Muscle layer of duodenum (tissue), 2 donors: ENCODE measurements around the gene P2RX6.

ENCODE experiments used
- H3K27ac ChIP-seq: one replicate; pipeline ENCODE4 v1.7.0; 2013; ENCODE audit warnings: mild to moderate bottlenecking, low read length
- H3K27me3 ChIP-seq: one replicate; pipeline ENCODE4 v1.7.0; 2013; ENCODE audit warnings: low read depth, mild to moderate bottlenecking, control low read depth, low read length
- H3K36me3 ChIP-seq, 2 donors: one replicate each; pipeline ENCODE4 v1.7.0; 2013; ENCODE audit warnings: low read length in 2 of 2, control low read depth in 1 of 2, mild to moderate bottlenecking in 1 of 2; ENCODE audit not compliant: insufficient read depth in 2 of 2, control insufficient read depth in 1 of 2
- H3K4me1 ChIP-seq, 2 donors: one replicate each; pipeline ENCODE4 v1.7.0; 2013; ENCODE audit warnings: low read length in 2 of 2, mild to moderate bottlenecking in 2 of 2, control low read depth in 1 of 2, moderate library complexity in 1 of 2; ENCODE audit not compliant: insufficient read depth in 2 of 2, control insufficient read depth in 1 of 2
- H3K4me3 ChIP-seq, 2 donors: one replicate each; pipeline ENCODE4 v1.7.0; 2013; ENCODE audit warnings: low read length in 2 of 2, low read depth in 1 of 2, mild to moderate bottlenecking in 1 of 2
- H3K9me3 ChIP-seq, 2 donors: one replicate each; pipeline ENCODE4 v1.7.0; 2013; ENCODE audit warnings: low read length in 2 of 2, control low read depth in 1 of 2, mild to moderate bottlenecking in 1 of 2; ENCODE audit not compliant: control insufficient read depth in 1 of 2
- donor health status: healthy.

P2RX6 gene

DNA sequence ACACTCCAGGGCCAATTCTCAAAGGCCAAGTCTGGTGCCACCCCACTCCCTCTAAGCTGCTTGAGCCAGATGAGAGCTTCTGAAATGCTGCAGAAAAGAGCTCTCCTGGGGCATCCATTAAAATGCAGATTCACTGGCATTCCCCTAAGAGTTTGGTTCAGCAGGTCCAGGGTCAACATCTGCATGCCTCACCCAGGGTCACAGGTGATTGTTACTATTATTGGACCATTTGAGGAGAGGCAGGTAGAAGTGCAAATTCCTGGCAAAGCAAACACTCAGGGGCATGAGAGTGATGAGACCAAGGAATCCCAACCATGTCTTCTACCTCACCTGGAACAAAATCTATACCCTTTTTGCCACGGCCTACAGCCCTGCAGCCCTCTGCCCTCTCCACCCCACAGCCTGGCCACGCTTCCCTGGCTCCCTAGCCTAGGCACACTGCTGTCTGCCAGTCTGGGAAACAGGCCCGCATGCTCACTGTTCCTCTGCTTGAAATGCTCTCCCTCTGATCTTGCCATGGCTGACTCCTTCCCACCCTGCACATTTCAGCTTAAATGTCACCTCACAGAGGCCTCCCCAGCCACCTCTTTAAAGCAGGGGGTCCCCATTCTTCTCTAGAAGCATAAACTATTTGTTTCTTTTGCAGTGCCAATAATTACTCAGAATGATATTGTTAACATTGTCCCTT, 4.4 kb upstream of the P2RX6 start:
- Histone ChIP-seq H3K9me3 (no peaks in the 10 kb centered on the region), H3K27ac (no peak overlapping the region), H3K36me3 (no peaks in the 10 kb centered on the region), H3K27me3 (no peaks in the 10 kb centered on the region), H3K4me3 (no peak overlapping the region), H3K4me1 (peaks cover 4 to 19% of the 10 kb centered on the region in 2 donors)

DNA sequence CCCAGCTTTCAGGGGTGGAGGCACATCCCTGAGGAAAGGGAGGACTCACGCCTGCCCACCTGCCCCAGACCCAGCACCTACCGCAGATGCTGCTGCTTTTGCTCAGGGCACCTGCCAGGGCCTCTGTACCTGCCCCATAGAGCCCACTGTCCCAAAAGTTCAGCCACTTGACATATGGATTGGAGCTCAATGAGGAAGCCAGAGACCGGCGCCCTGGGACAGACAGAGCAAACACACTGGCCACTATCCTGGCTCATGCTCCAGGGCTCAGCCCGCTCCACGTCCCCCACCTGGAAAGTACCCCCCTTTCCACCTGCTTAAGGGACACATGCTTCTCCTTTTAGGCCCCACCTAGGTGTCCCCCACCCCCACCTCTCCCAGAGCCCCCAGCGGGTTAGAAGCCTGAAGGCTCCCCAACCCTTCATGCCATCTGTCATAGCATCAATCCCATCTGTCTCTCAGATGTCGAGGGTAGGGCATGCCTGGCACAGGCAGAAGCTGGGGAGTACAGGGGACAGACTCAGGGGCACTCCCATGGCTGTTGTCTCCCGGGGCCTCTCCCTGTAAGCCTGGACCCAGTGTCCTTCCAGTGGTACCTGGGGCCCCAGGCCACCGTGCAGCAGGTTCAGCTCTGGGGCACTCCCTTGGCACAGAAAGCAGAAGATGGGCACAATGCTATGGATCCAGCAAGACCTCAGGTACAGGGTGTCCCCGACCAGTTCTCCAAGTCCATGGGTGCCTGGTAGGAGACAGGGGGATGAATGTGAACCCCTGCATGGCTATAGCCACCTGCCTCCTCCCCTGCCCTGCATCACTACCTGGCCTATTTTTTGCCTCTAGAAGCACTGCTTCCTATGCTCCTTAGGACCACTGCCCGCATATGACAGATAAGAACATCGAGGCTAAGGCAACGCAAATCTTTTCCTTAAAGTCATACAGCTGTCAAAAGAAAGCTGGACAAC, 2.2 kb upstream of the P2RX6 start:
- H3K4me3 ChIP-seq = no peak overlapping the region
- no peak overlapping the region for H3K27ac ChIP-seq
- H3K27me3 ChIP-seq = no peaks in the 10 kb centered on the region
- peaks cover 4 to 24% of the 10 kb centered on the region in 2 donors for H3K4me1 ChIP-seq
- no peaks in the 10 kb centered on the region for H3K9me3 ChIP-seq
- no peaks in the 10 kb centered on the region for H3K36me3 ChIP-seq

DNA sequence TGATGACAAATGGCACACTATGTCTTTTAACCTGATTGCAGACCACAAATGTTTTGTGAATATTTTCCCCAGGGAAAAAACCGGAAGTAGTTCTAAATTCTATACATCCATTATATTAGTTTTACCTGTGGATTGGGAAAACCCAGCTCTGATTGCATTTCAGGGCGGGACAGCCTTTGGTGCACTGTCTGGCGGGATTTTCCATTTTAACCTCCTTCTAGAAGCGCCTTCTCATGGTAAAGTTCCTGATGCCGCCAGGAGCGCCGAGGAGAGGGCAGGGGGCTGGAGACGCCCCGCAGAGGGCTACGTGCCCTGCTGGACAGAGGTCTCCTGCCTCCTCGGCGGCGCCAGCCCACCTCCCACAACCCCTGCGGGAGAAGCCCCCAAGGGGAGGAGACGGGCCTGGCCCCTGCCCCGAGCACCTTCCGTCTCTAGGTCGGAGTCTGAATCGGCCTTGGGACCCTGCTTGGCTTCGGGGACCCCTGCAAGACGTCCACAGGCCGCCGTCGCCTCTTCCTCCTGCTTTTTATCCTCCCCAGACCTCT, 1.2 kb upstream of the P2RX6 start:
- Histone ChIP-seq H3K4me3 (peak overlapping the region; percentile 57 to 71), H3K27me3 (no peaks in the 10 kb centered on the region), H3K9me3 (no peaks in the 10 kb centered on the region), H3K36me3 (no peaks in the 10 kb centered on the region), H3K4me1 (peaks cover 4 to 24% of the 10 kb centered on the region in 2 donors), H3K27ac (no peak overlapping the region)

DNA sequence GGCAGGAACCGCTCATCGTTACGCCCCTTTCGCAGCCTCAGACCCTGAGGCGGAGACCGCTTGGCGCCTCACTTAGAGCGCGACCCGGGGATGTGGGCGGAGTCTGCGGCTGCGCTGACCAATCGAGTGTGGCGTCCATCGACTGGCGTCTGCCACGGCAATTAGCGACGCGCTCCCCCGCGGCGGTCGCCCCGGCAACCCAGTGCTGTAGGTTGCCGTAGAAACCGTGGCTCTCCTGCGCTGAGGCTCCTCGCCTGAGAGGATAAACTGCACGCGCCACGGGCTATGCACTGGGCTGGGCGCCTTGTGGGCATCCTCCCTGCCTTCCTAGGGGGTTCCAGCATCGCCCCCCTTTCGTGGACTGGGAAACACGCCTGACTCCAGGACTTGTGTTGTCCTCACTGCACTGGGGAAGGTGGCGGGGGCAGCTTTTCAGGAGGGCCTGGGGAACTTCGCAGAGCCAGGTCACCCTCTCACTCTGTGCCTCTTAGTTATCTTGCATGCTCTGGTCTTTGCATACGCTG, 701 bp upstream of the P2RX6 start:
- Histone ChIP-seq H3K27me3 (no peaks in the 10 kb centered on the region), H3K4me1 (peaks cover 4 to 24% of the 10 kb centered on the region in 2 donors), H3K9me3 (no peaks in the 10 kb centered on the region), H3K36me3 (no peaks in the 10 kb centered on the region), H3K27ac (no peak overlapping the region), H3K4me3 (peak overlapping the region; percentile 57 to 71)

DNA sequence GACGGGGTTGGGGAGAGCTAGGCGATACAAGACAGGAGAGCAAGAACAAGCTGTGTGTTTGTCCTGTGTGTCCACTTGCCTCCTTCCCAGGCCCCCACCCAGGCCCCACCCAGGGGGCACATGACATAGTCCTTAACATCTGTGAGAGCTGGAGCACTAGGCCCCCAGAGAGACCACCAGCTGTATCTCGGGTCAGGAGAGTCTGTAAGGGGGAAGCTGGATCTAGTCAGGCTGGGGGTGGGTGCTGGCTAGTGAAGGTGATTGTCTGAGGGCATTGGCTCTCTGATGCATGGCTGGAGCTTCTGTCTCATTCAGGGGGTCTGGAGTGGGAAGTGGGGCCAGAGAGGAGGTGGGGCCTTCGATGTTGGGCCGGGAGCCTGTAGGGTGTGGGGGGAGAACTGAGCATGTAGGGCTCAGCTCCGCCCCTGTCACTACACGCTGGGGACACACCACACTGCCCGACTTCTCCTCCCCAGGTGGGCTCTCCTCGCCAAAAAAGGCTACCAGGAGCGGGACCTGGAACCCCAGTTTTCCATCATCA, 571 bp downstream of the P2RX6 start:
- Histone ChIP-seq H3K4me3 (no peak overlapping the region), H3K27ac (no peak overlapping the region), H3K4me1 (peaks cover 4 to 24% of the 10 kb centered on the region in 2 donors)

DNA sequence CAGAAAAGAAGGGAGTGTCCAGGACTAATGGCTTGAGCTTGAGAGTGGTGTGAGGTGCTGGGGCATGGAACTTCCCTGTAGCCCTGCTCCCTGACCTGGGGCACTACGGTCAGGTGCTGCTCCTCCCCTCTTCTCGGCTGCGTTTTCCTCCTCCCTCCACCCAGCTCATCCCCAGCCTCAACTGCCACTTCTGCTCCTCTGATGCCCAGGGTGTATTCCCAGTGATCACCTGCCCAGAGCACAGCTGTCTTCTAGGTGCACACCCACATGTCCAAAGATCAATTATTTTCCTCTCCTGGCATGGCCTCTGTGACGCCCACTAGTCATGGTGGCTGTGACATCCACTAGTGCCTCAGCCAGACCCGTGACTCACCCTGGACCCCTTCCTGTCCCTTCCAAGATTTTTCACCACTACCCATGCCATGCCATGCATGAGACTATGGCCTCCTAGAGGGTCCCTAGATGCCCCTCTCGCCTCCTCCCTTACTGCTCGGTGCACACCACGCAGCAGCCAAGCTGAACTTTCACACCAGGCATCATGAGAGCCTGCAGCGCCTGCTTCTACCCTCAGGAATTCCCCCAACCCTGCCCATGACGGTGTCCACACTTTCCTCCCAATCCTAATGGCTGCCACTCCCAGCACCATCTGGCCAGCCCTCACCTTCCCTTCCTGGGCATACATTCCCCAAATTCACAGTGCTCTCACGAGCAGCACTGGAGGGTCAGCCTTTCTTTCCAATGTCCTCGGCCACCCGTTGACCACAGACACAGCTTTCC, 1.9 kb downstream of the P2RX6 start:
- no peaks in the 10 kb centered on the region for H3K36me3 ChIP-seq
- no peaks in the 10 kb centered on the region for H3K27me3 ChIP-seq
- H3K4me3 ChIP-seq = no peak overlapping the region
- peaks cover 4 to 24% of the 10 kb centered on the region in 2 donors for H3K4me1 ChIP-seq
- H3K9me3 ChIP-seq = no peaks in the 10 kb centered on the region
- H3K27ac ChIP-seq = no peak overlapping the region

More for the DNA sequence above, 571 bp downstream of the P2RX6 start:
- Histone ChIP-seq H3K9me3 (no peaks in the 10 kb centered on the region), H3K27me3 (no peaks in the 10 kb centered on the region), H3K36me3 (no peaks in the 10 kb centered on the region)

DNA sequence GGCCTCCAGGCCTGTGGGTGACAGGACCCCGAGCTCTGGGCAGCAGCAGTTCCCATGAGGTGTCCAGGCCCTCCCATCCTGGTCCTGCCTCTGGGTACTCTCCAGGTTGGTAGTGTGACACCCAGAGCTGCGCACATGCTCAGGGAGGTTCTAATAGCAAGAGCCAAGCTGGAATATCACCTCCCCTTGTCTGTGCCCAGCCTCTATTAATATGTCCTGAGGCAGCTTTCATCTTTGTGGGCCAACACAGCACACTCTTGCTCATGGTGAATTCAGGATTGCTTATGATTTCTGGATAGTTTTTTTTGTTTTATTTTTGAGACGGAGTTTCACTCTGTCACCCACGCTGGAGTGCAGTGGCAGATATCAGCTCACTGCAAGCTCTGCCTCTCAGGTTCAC, 3.3 kb downstream of the P2RX6 start:
- no peak overlapping the region for H3K4me3 ChIP-seq
- H3K27me3 ChIP-seq = no peaks in the 10 kb centered on the region
- peaks cover 4 to 24% of the 10 kb centered on the region in 2 donors for H3K4me1 ChIP-seq
- H3K9me3 ChIP-seq = no peaks in the 10 kb centered on the region
- no peaks in the 10 kb centered on the region for H3K36me3 ChIP-seq
- H3K27ac ChIP-seq = no peak overlapping the region

DNA sequence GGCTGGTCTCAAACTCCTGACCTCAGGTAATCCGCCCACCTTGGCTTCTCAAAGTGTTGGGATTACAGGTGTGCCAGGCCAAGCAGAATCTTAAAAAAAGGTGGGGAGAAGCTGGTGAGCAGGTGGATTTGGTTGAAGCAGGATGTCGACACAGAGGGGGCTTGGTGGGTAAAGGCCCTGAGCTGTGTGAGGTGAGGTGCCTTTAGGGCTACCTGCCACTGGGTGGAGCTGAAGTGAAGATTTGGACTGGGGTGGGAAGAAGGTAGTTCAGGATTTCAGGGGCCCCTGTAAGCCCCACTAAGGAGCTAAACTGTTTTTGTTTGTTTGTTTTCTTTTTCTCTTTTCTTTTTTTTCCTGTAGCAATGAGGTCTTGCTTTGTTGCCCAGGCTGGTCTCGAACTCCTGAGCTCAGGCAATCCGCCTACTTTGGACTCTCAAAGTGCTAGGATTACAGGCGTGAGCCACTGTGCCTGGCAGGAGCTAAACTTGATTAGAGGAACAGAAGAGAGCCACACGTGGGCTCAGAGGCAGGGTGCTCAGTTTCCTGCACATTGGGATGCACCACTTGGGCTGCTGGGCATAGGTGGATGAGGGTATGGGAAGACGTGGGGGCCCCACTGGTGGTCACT, 6.0 kb downstream of the P2RX6 start:
- Histone ChIP-seq H3K36me3 (no peaks in the 10 kb centered on the region), H3K27me3 (no peaks in the 10 kb centered on the region), H3K9me3 (no peaks in the 10 kb centered on the region), H3K4me1 (peaks cover 0 to under 1% of the 10 kb centered on the region in 2 donors), H3K27ac (no peak overlapping the region), H3K4me3 (no peak overlapping the region)

DNA sequence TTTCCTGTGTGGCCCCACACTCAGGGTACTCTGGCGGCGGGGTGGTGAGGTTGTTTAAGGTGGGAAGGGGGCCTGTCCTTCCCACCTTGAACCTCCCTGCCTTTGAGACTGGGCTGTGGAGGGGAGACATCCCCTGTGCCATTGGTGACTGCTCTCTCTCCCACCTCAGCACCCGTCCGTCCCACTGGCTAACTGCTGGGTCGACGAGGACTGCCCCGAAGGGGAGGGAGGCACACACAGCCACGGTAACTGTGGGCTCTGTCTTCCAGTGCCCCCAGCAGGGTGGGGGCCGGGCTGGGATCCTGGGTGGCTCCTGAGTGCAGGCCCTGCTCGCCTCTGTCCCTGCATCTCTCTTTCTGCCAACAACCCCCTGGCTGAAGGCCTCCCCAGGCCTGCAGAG, 7.5 kb downstream of the P2RX6 start:
- Histone ChIP-seq H3K36me3 (no peaks in the 10 kb centered on the region), H3K9me3 (no peaks in the 10 kb centered on the region), H3K4me1 (peaks cover 0 to 2% of the 10 kb centered on the region in 2 donors), H3K27me3 (no peaks in the 10 kb centered on the region), H3K4me3 (no peak overlapping the region), H3K27ac (no peak overlapping the region)

DNA sequence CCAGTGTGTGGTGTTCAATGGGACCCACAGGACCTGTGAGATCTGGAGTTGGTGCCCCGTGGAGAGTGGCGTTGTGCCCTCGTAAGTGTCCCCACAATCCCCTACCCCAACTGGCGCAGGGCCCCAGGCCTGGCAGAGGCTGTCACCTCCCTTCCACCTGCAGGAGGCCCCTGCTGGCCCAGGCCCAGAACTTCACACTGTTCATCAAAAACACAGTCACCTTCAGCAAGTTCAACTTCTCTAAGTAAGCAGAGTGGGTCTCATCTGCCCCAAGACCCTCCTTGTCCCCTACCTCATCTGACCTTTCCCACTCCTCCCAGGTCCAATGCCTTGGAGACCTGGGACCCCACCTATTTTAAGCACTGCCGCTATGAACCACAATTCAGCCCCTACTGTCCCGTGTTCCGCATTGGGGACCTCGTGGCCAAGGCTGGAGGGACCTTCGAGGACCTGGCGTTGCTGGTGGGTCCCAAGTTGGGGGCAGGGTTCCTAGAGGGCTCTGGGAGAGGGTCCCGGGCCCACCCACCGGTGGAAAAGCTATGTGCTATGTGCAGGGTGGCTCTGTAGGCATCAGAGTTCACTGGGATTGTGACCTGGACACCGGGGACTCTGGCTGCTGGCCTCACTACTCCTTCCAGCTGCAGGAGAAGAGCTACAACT, 8.1 kb downstream of the P2RX6 start:
- Histone ChIP-seq H3K36me3 (no peaks in the 10 kb centered on the region), H3K27ac (no peak overlapping the region), H3K27me3 (no peaks in the 10 kb centered on the region), H3K4me3 (no peak overlapping the region), H3K4me1 (peaks cover 0 to 5% of the 10 kb centered on the region in 2 donors), H3K9me3 (no peaks in the 10 kb centered on the region)
